ENCODE measurements around the gene SMIM20.

Gene SMIM20

GRCh38 chr4:25884031-25884782 is 29.8 kb upstream of the SMIM20 start:
- Histone ChIP-seq H3K27me3 (no peaks in the 10 kb centered on the region), H3K9ac (peak overlapping the region in 1 of 11 experiments; percentile 10; a peak in 2 of 22 replicates), H3K36me3 (no peaks in the 10 kb centered on the region), H3K27ac (peak overlapping the region in 8 of 11 experiments; percentile 3 to 55 (median 24); a peak in 10 of 22 replicates), H4K20me1 (no peaks in the 10 kb centered on the region), H3K4me3 (no peak overlapping the region; a peak in 1 of 20 replicates), H3K4me1 (peaks cover 9 to 56% (median 43%) of the 10 kb centered on the region in 10 experiments), H3K4me2 (peak overlapping the region in 10 of 11 experiments; percentile 25 to 79 (median 55); a peak in 19 of 22 replicates), H3K9me3 (replicated peaks in 1 of 11) (no peaks in the 10 kb centered on the region)
- no peak for TF ChIP-seq Cebpa-rat (IDR thresholded peaks at IDR 0.05)

DNA sequence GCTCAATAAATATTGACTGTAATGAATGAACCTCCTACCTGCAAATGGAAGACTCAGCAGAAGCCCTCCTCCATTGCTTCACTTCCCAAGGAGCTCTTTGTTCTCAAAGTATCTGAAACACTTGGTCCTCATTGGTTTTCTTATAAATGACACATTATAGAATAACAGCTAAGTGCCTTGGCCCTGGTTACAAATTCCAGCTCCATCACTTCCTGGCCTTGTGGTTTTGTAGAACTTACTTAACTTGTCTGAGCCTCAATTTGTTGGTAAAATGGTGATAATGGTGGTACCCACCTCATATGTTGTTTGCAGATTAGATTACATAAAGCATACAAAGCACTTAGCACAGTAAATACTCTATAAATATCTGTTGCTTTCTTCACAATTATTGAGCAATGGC is 25.2 kb upstream of the SMIM20 start:
- H3K4me2 ChIP-seq = no peak overlapping the region
- H3K27ac ChIP-seq = no peak overlapping the region
- no peak overlapping the region for H3K4me3 ChIP-seq
- H3K36me3 ChIP-seq = no peaks in the 10 kb centered on the region
- no peaks in the 10 kb centered on the region for H4K20me1 ChIP-seq
- no peaks in the 10 kb centered on the region for H3K27me3 ChIP-seq
- peaks cover 0 to 19% (median 16%) of the 10 kb centered on the region in 10 experiments; a peak in 17 of 20 replicates for H3K4me1 ChIP-seq
- no peak for TF ChIP-seq Cebpa-rat (IDR thresholded peaks at IDR 0.05)
- H3K9me3 ChIP-seq (replicated peaks in 1 of 11) = no peaks in the 10 kb centered on the region
- no peak overlapping the region for H3K9ac ChIP-seq

GRCh38 chr4:25889589-25890503 is 24.2 kb upstream of the SMIM20 start:
- no peak overlapping the region for H3K4me3 ChIP-seq
- no peaks in the 10 kb centered on the region for H4K20me1 ChIP-seq
- peaks cover 0 to 8% (median 5%) of the 10 kb centered on the region in 10 experiments; a peak in 13 of 20 replicates for H3K4me1 ChIP-seq
- no peak overlapping the region for H3K4me2 ChIP-seq
- H3K27ac ChIP-seq = no peak overlapping the region
- no peaks in the 10 kb centered on the region for H3K36me3 ChIP-seq
- H3K9ac ChIP-seq = no peak overlapping the region
- H3K9me3 ChIP-seq (replicated peaks in 1 of 11) = no peaks in the 10 kb centered on the region
- no peak for TF ChIP-seq Cebpa-rat (IDR thresholded peaks at IDR 0.05)
- H3K27me3 ChIP-seq = no peaks in the 10 kb centered on the region

- Histone ChIP-seq H4K20me1 (no peaks in the 10 kb centered on the region), H3K4me1 (no peaks in the 10 kb centered on the region), H3K9ac (no peak overlapping the region), H3K36me3 (no peaks in the 10 kb centered on the region), H3K9me3 (replicated peaks in 1 of 11) (no peaks in the 10 kb centered on the region), H3K27me3 (no peaks in the 10 kb centered on the region), H3K27ac (no peak overlapping the region), H3K4me3 (no peak overlapping the region), H3K4me2 (no peak overlapping the region)
- TF ChIP-seq Cebpa-rat (IDR thresholded peaks at IDR 0.05) = no peak
These were observed 23.2 kb upstream of the SMIM20 start for GRCh38 chr4:25890571-25891485.

- Histone ChIP-seq H3K4me3 (no peak overlapping the region), H3K4me1 (no peaks in the 10 kb centered on the region), H3K36me3 (no peaks in the 10 kb centered on the region), H3K9me3 (replicated peaks in 1 of 11) (no peaks in the 10 kb centered on the region), H3K27ac (no peak overlapping the region), H3K4me2 (no peak overlapping the region), H4K20me1 (no peaks in the 10 kb centered on the region), H3K9ac (no peak overlapping the region), H3K27me3 (no peaks in the 10 kb centered on the region)
- TF ChIP-seq Cebpa-rat (IDR thresholded peaks at IDR 0.05) = no peak
These were observed 21.2 kb upstream of the SMIM20 start for GRCh38 chr4:25892796-25893195.

GRCh38 chr4:25896776-25897539 is 17.1 kb upstream of the SMIM20 start:
- Histone ChIP-seq H3K9me3 (replicated peaks in 1 of 11) (no peaks in the 10 kb centered on the region), H3K36me3 (no peaks in the 10 kb centered on the region), H3K4me2 (no peak overlapping the region), H3K27me3 (no peaks in the 10 kb centered on the region), H3K4me1 (no peaks in the 10 kb centered on the region), H3K9ac (no peak overlapping the region), H3K27ac (no peak overlapping the region), H3K4me3 (no peak overlapping the region), H4K20me1 (no peaks in the 10 kb centered on the region)
- TF ChIP-seq Cebpa-rat (IDR thresholded peaks at IDR 0.05) = no peak

- Histone ChIP-seq H3K27me3 (no peaks in the 10 kb centered on the region), H3K36me3 (no peaks in the 10 kb centered on the region), H3K9ac (no peak overlapping the region), H4K20me1 (no peaks in the 10 kb centered on the region), H3K4me2 (no peak overlapping the region), H3K4me1 (peaks cover 0 to 16% (median 0%) of the 10 kb centered on the region in 10 experiments; a peak in 4 of 20 replicates), H3K9me3 (replicated peaks in 1 of 11) (no peaks in the 10 kb centered on the region), H3K27ac (no peak overlapping the region), H3K4me3 (no peak overlapping the region)
- TF ChIP-seq Cebpa-rat (IDR thresholded peaks at IDR 0.05) = no peak
These were observed 13.7 kb upstream of the SMIM20 start for GRCh38 chr4:25900310-25900709.

DNA sequence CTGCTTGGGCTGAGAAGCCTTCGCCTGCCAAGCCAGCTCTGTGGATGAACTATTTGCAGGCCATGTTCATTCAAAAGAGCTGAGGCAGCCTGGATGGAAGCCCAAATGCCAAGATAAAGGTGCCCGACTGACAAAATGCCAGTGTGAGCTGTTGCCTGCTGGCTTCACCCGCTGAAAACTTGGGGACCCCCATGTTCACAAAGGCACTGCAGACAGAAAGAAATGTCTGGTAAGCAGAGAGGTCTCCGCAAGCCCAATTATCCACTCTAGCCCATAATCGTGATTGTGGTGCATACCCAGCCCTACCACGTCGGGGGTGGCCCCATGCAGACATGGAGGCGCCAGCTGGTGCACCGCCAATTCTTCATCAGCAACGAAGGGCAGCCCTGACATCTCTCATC is 13.0 kb upstream of the SMIM20 start:
- no peaks in the 10 kb centered on the region for H3K27me3 ChIP-seq
- no peak for TF ChIP-seq Cebpa-rat (IDR thresholded peaks at IDR 0.05)
- H3K27ac ChIP-seq = no peak overlapping the region
- H3K4me2 ChIP-seq = no peak overlapping the region
- no peak overlapping the region for H3K4me3 ChIP-seq
- peaks cover 0 to 18% (median 0%) of the 10 kb centered on the region in 10 experiments; a peak in 4 of 20 replicates for H3K4me1 ChIP-seq
- no peaks in the 10 kb centered on the region for H4K20me1 ChIP-seq
- H3K9ac ChIP-seq = no peak overlapping the region
- no peaks in the 10 kb centered on the region for H3K9me3 ChIP-seq (replicated peaks in 1 of 11)
- no peaks in the 10 kb centered on the region for H3K36me3 ChIP-seq

Data from BLaER1 treated with 17β-estradiol and CSF1 and Interleukin-3, amounts not matched to agents 10 nM and 100 nM (cell line).